ENCODE measurements around the gene MPV17. TPM values are rescaled to one million over a fixed set of nuclear protein-coding genes. Genes with fewer than 3 reads are reported as not detected.

MPV17 gene
- total and polyA plus RNA-seq, 9 of the 15 experiments (the other 6 are each of a cell fraction or from before 2014, with no cell fraction given): 54.7 to 140 (median 70.2) TPM

GRCh38 chr2:27320958-27321543, 1.8 kb downstream of the MPV17 start (continued):
- TF ChIP-seq PYGO2 (tag; IDR thresholded peaks at IDR 0.05): no peak
- TF ChIP-seq ZNF639 (CRISPR knock-in tag; conservative IDR thresholded peaks at IDR 0.05 in 1 of 2, IDR thresholded peaks at IDR 0.05 in 1 of 2): 0 out of 4 replicates have a peak, but pooled peaks of 1 of the 2 experiments have one; percentile 31
- no peak for TF ChIP-seq ZNF512 (tag; IDR thresholded peaks at IDR 0.05)
- TF ChIP-seq CTCF (IDR thresholded peaks at IDR 0.05 in 2 of 3, conservative IDR thresholded peaks at IDR 0.05 in 1 of 3; ENCODE audit: insufficient read depth in 2 of 3, low read depth in 1 of 3, low read length in 3 of 3): peak; percentile 71 to 76 (median 76)
- TF ChIP-seq HMG20A (CRISPR knock-in tag; conservative IDR thresholded peaks at IDR 0.05): no peak
- TF ChIP-seq HNRNPL (IDR thresholded peaks at IDR 0.05; ENCODE audit: low read depth, low read length): no peak
- TF ChIP-seq CREB1 (IDR thresholded peaks at IDR 0.05): peak; percentile 72; the same call in 1 of the 2 replicates
- TF ChIP-seq CREB1 (CRISPR knock-in tag; IDR thresholded peaks at IDR 0.05): peak; percentile 87
- TF ChIP-seq XRCC4 (IDR thresholded peaks at IDR 0.05; ENCODE audit: extremely low read depth, insufficient read depth, insufficient read length): no peak
- no peak for TF ChIP-seq FOXA3 (CRISPR knock-in tag; conservative IDR thresholded peaks at IDR 0.05 in 1 of 2, IDR thresholded peaks at IDR 0.05 in 1 of 2)
- no peak for TF ChIP-seq GATA2 (CRISPR knock-in tag; IDR thresholded peaks at IDR 0.05)
- no peak for TF ChIP-seq U2AF1 (optimal IDR thresholded peaks at IDR 0.05; ENCODE audit: low read depth, low read length)
- no peak for TF ChIP-seq MLLT1 (IDR thresholded peaks at IDR 0.05)
- TF ChIP-seq BDP1 (IDR thresholded peaks at IDR 0.05; ENCODE audit: insufficient read depth, insufficient read length): no peak
- TF ChIP-seq E2F8 (IDR thresholded peaks at IDR 0.05; ENCODE audit: low read depth, partially characterized antibody): no peak
- no peak for TF ChIP-seq ZNF830 (CRISPR knock-in tag; IDR thresholded peaks at IDR 0.05)
- TF ChIP-seq CCNT2 (IDR thresholded peaks at IDR 0.05; ENCODE audit: borderline replicate concordance, extremely low read depth, insufficient read length, low read depth, low read length): no peak
- peak; percentile 51; the same call in 1 of the 2 replicates for TF ChIP-seq L3MBTL2 (IDR thresholded peaks at IDR 0.05)

All from K562 (cell line).